Kidney epithelial cell (primary cell): ENCODE data around the gene TMEM176B. TPM values are rescaled to one million over a fixed set of nuclear protein-coding genes. Genes with fewer than 3 reads are reported as not detected.
"Not testable (repeated sequence)": the region's sequence is repeated elsewhere in the genome, so short reads cannot be mapped to it uniquely, and the experiment has no call there.

Experiments used
- DNase-seq: peaks from one replicate; pipeline ENCODE4 v3.0.0-alpha.2; 2010; ENCODE audit warnings: low read depth
- H3K27me3 ChIP-seq: 2 replicates; pipeline ENCODE4 v1.6.0; 2011; ENCODE audit warnings: low read length; ENCODE audit not compliant: control insufficient read depth, insufficient read depth
- H3K36me3 ChIP-seq: 2 replicates; pipeline ENCODE4 v1.5.1; 2011; ENCODE audit warnings: low read length; ENCODE audit not compliant: control insufficient read depth, insufficient read depth
- H3K4me3 ChIP-seq: 2 replicates; pipeline ENCODE4 v1.5.1; 2011; ENCODE audit warnings: low read depth, mild to moderate bottlenecking, control low read depth, low read length
- total RNA-seq: library from RNA; depleted of rRNA; stranded (reverse); fragments of >200 nt; gene quantifications from 2 replicates; pipeline ENCODE4 v1.2.3, GENCODE V29; 2015
- TF ChIP-seq, protein P1 (sequence below): IDR thresholded peaks from 2 replicates; pipeline ENCODE4 v1.5.1; 2011; ENCODE audit warnings: mild to moderate bottlenecking, moderate library complexity, low read length, control low read depth, inconsistent platforms; ENCODE audit not compliant: insufficient read depth, poor library complexity, severe bottlenecking

The TMEM176B gene
- total RNA-seq, 1 donor from 2014 or later: 15.8 TPM

DNA sequence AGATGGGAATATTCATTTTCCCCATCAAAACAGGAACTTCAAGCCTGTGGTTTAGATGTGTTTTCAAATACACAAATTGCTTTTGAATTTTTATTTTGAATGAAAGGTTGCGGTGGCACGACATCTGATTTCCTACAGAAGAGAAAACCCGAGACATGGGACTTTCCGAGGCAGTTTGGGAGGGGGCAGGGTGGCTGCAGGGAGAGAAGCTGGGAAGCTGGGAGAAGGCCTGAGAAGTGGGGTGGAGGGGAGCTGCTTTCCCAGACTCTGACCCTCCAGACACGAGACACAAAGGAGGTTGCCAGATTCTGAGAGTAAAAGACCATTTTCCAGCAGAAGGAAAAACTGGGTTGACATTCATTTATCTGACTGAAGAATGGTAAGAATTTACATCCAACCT is 20.0 kb upstream of the TMEM176B start:
- DNase-seq: no peak
- TF ChIP-seq, protein P1, sequence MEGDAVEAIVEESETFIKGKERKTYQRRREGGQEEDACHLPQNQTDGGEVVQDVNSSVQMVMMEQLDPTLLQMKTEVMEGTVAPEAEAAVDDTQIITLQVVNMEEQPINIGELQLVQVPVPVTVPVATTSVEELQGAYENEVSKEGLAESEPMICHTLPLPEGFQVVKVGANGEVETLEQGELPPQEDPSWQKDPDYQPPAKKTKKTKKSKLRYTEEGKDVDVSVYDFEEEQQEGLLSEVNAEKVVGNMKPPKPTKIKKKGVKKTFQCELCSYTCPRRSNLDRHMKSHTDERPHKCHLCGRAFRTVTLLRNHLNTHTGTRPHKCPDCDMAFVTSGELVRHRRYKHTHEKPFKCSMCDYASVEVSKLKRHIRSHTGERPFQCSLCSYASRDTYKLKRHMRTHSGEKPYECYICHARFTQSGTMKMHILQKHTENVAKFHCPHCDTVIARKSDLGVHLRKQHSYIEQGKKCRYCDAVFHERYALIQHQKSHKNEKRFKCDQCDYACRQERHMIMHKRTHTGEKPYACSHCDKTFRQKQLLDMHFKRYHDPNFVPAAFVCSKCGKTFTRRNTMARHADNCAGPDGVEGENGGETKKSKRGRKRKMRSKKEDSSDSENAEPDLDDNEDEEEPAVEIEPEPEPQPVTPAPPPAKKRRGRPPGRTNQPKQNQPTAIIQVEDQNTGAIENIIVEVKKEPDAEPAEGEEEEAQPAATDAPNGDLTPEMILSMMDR: no peak
- Histone ChIP-seq H3K27me3 (no peaks in the 10 kb centered on the region), H3K36me3 (no peaks in the 10 kb centered on the region), H3K4me3 (no peak overlapping the region)

DNA sequence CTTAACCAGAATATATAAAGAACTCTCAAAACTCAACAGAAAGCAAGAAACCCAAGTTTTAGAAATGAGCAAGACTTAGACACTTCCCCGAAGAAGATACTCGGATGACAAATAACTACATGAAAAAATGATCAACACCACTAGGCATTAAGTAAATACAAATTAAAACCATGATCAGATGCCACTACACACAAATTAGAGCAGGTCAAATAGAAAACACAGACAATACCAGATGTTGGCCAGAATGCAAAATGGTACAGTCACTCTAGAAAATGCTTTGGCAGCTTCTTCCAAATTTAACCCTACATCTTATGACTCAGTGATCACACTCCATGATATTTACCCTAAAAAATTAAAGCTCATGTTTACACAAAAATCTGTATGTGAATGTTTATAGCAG is 18.8 kb upstream of the TMEM176B start:
- TF ChIP-seq, protein P1: no peak
- Histone ChIP-seq H3K4me3 (no peak overlapping the region), H3K27me3 (no peaks in the 10 kb centered on the region), H3K36me3 (no peaks in the 10 kb centered on the region)
- DNase-seq: no peak

DNA sequence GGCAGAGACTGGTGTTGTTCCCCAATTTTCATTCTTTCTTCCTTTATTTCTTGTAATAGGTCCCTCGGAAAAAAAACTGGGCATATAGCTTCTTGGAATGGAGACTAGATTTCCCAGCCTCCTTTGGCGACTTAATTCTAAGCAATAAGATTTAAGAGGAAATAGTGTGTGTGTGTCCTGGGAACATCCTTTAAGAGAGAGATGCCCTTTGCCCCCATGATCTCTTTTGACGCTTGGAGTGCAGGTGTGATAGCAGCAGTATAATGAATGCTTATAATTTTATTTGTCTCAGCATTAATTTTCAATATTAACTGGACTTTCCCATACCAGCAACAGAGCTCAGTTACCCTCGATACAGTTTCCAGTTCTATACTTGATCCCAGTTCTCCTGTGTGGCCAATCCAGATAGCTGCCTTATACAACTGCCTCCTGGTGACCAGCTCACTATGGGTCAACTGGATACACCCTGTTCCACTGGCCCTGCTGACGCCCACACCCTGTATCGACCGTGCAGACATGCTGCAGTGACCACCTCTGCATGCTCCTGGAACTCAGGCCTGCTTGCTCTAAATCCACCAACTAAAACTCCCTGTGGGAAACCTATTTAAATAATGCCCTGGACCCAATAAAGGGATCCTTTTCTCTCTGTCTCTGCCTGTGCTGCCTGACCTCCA is 14.3 kb upstream of the TMEM176B start:
- Histone ChIP-seq H3K27me3 (no peaks in the 10 kb centered on the region), H3K4me3 (no peak overlapping the region), H3K36me3 (no peaks in the 10 kb centered on the region)
- TF ChIP-seq, protein P1: no peak
- no peak for DNase-seq

DNA sequence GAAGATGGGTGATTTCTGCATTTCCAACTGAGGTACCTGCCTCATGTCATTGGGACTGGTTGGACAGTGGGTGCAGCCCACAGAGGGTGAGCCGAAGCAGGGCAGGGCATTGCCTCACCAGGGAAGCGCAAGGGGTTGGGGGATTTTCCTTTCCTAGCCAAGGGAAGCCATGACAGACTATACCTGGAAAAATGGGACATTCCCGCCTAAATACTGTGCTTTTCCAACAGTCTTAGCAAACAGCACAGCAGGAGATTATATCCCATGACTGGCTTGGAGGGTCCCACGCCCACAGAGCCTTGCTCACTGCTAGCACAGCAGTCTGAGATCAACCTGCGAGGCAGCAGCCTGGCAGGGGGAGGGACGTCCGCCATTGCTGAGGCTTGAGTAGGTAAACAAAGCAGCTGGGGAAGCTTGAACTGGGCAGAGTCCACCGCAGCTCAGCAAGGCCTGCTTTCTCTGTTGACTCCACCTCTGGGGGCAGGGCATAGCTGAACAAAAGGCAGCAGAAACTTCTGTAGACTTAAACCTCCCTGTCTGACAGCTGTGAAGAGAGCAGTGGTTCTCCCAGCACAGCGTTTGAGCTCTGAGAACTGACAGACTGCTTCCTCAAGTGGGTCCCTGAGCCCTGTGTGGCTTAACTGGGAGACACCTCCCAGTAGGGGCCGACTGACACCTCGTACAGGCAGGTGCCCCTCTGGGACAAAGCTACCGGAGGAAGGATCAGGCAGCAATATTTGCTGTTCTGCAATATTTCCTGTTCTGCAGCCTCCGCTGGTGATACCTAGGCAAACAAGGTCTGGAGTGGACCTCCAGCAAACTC is 7.7 kb upstream of the TMEM176B start:
- not testable (repeated sequence) for H3K4me3 ChIP-seq, H3K27me3 ChIP-seq, H3K36me3 ChIP-seq, DNase-seq

DNA sequence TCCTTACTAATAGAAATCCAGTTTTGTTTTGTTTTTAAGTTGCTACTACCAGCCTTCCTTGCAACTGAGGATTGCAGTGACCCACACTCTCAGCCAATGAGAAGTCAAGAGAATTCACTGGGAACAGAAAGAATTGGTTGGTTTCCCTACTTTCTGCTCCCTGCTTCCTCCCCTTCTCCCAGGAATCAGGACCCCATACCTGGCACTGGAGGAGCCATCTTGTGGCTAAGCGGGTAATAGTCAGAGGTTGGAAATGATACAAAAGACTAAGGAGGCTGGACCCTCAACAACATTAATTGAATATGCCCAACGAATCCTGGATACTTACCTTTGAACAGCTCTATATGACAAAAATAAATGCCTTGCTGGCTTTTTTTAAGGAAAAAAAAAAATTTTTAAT is 6.7 kb upstream of the TMEM176B start:
- H3K4me3 ChIP-seq: no peak overlapping the region
- DNase-seq: no peak
- H3K36me3 ChIP-seq: no peaks in the 10 kb centered on the region
- H3K27me3 ChIP-seq: peaks cover 10% of the 10 kb centered on the region
- TF ChIP-seq, protein P1: no peak

DNA sequence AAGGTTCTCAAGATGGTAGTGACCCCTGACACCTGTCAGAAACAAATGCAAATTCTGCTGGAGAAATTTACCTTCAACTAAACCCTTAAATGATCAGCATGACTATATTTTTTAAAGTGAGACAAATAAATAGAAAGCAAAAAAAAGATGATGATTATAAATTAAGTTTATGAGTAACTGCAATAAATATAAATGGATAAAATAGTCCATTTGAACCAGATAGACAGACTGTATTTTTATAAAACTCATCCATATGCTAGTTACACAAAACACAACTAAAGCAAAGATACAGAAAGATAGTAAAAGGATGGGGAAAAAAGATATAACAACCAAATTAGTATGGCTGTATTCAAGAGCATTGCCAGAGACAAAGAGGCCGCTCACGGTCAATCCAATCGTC is 6.3 kb upstream of the TMEM176B start:
- no peak for DNase-seq
- TF ChIP-seq, protein P1: no peak
- Histone ChIP-seq H3K36me3 (no peaks in the 10 kb centered on the region), H3K4me3 (no peak overlapping the region), H3K27me3 (peaks cover 15% of the 10 kb centered on the region)
